Smooth muscle cell (in vitro differentiated cells): ENCODE data around the gene SDK1. TPM values are rescaled to one million over a fixed set of nuclear protein-coding genes. Genes with fewer than 3 reads are reported as not detected.
A peak's percentile ranks its signal among the peaks of the same experiment; 100 is the strongest.

Experiments
- DNase-seq: peaks from one replicate; lab custom pipeline; 2025; ENCODE audit not compliant: unreplicated experiment; lab: John Stamatoyannopoulos, UW
- H2AFZ ChIP-seq: fragments of 200-600 bp; sonication (generic); 2 replicates; pipeline ENCODE4 v1.6.0; 2016; ENCODE audit warnings: antibody characterized with exemption, low read depth, mild to moderate bottlenecking
- H3F3A ChIP-seq: fragments of 200-600 bp; sonication (generic); 2 replicates; pipeline ENCODE4 v1.6.0; 2017; ENCODE audit warnings: antibody characterized with exemption, low read depth
- H3K27ac ChIP-seq: fragments of 200-600 bp; sonication (generic); 2 replicates; pipeline ENCODE4 v1.5.1; 2016; ENCODE audit warnings: low read depth, mild to moderate bottlenecking
- H3K27me3 ChIP-seq: fragments of 200-600 bp; sonication (generic); 2 replicates; pipeline ENCODE4 v1.6.1; 2016; ENCODE audit warnings: low read depth, mild to moderate bottlenecking
- H3K36me3 ChIP-seq: fragments of 200-600 bp; sonication (generic); 2 replicates; pipeline ENCODE4 v1.5.1; 2016; ENCODE audit warnings: low read depth
- H3K4me1 ChIP-seq: fragments of 200-600 bp; sonication (generic); 2 replicates; pipeline ENCODE4 v1.5.1; 2016; ENCODE audit warnings: low read depth
- H3K4me2 ChIP-seq: fragments of 200-600 bp; sonication (generic); 2 replicates; pipeline ENCODE4 v1.6.0; 2016; ENCODE audit warnings: mild to moderate bottlenecking
- H3K4me3 ChIP-seq: fragments of 200-600 bp; sonication (generic); 2 replicates; pipeline ENCODE4 v1.5.1; 2016; ENCODE audit warnings: mild to moderate bottlenecking
- H3K79me2 ChIP-seq: fragments of 200-600 bp; sonication (generic); 2 replicates; pipeline ENCODE4 v1.6.0; 2016; ENCODE audit warnings: low read depth, mild to moderate bottlenecking
- H3K9ac ChIP-seq: fragments of 200-600 bp; sonication (generic); 2 replicates; pipeline ENCODE4 v1.6.0; 2016; ENCODE audit warnings: low read depth
- H3K9me3 ChIP-seq: fragments of 200-600 bp; sonication (generic); replicated peaks from 2 replicates; pipeline ENCODE4 v1.5.1; 2016; ENCODE audit warnings: low read depth
- H4K20me1 ChIP-seq: fragments of 200-600 bp; sonication (generic); 2 replicates; pipeline ENCODE4 v1.6.0; 2016; ENCODE audit warnings: low read depth
- WGBS: methylation state at CpG from one replicate; pipeline ENCODE4 v1.1.7; 2016; ENCODE audit warnings: low lambda C conversion rate; 5-methylcytosine and 5-hydroxymethylcytosine counted together
- polyA plus RNA-seq: library from polyadenylated mRNA; unstranded; fragments of >200 nt; fragmentation: Nextera tagmentation; extraction: Ambion mirVana; gene quantifications from 2 replicates; pipeline ENCODE4 v1.2.1, GENCODE V29; 2016
- total RNA-seq: library from RNA; depleted of rRNA; stranded (reverse); fragments of >200 nt; gene quantifications from 2 replicates; pipeline ENCODE4 v1.2.3, GENCODE V29; 2014
- TF ChIP-seq, protein P1 (sequence below): fragments of 200-600 bp; sonication (generic); IDR thresholded peaks from 2 replicates; pipeline ENCODE4 v1.5.1; 2017; ENCODE audit warnings: borderline replicate concordance, mild to moderate bottlenecking, antibody characterized with exemption; ENCODE audit not compliant: insufficient read depth, poor library complexity, severe bottlenecking

SDK1 gene
- total and polyA plus RNA-seq, 2 experiments from 2014 or later = 1.1 to 2.5 TPM

DNA sequence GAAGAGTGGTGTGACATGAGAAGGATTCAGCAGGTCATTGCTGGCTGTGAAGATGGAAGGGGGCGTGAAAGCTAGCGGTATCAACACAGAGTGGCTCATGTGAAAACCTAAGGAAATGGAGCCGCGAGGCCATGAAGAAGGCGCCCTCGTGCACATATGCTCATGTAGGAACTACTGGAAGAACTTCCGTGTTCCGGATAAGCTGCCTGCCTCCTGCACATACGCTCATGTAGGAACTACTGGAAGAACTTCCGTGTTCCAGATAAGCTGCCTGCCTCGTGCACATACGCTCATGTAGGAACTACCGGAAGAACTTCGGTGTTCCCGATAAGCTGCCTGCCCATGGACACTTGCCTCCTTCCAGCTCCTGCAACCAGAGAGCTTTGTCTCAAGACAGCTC is 179.1 kb downstream of the SDK1 start:
- TF ChIP-seq, protein P1, sequence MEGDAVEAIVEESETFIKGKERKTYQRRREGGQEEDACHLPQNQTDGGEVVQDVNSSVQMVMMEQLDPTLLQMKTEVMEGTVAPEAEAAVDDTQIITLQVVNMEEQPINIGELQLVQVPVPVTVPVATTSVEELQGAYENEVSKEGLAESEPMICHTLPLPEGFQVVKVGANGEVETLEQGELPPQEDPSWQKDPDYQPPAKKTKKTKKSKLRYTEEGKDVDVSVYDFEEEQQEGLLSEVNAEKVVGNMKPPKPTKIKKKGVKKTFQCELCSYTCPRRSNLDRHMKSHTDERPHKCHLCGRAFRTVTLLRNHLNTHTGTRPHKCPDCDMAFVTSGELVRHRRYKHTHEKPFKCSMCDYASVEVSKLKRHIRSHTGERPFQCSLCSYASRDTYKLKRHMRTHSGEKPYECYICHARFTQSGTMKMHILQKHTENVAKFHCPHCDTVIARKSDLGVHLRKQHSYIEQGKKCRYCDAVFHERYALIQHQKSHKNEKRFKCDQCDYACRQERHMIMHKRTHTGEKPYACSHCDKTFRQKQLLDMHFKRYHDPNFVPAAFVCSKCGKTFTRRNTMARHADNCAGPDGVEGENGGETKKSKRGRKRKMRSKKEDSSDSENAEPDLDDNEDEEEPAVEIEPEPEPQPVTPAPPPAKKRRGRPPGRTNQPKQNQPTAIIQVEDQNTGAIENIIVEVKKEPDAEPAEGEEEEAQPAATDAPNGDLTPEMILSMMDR = no peak
- Histone ChIP-seq H3F3A (no peaks in the 10 kb centered on the region), H3K27ac (no peak overlapping the region), H3K9ac (no peak overlapping the region), H3K4me3 (no peak overlapping the region), H3K9me3 (no peaks in the 10 kb centered on the region), H4K20me1 (no peaks in the 10 kb centered on the region), H3K36me3 (no peaks in the 10 kb centered on the region), H2AFZ (no peak overlapping the region), H3K79me2 (no peaks in the 10 kb centered on the region), H3K4me2 (no peak overlapping the region), H3K4me1 (no peaks in the 10 kb centered on the region), H3K27me3 (no peaks in the 10 kb centered on the region)
- WGBS = 99% methylated on average over 11 of the region's 15 CpGs
- no peak for DNase-seq

DNA sequence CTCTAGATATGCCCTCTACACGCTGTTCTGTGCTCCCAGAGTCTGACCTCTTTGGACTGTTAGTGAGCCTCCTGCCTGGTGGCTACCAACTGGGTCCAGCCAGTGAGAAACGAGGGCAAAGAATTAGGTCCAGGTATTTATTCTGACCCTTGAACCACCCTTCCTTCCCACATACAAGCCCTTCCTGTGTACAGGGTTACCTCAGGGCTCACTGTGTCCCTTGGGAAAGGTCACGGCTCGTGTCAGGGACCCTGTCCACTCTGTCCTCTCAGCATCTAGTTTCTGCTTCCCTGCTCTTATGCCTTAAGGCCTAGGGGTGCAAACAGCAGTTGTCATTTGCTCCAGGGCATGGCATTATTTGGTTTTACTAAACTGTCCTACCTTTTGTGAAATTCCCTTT is 180.4 kb downstream of the SDK1 start:
- Histone ChIP-seq H3K27ac (no peak overlapping the region), H3K27me3 (no peaks in the 10 kb centered on the region), H3K9me3 (no peaks in the 10 kb centered on the region), H2AFZ (no peak overlapping the region), H3K4me2 (no peak overlapping the region), H3K4me3 (no peak overlapping the region), H3F3A (no peaks in the 10 kb centered on the region), H4K20me1 (no peaks in the 10 kb centered on the region), H3K9ac (no peak overlapping the region), H3K79me2 (no peaks in the 10 kb centered on the region), H3K36me3 (no peaks in the 10 kb centered on the region), H3K4me1 (no peaks in the 10 kb centered on the region)
- DNase-seq = no peak
- TF ChIP-seq, protein P1 = no peak
- 93% methylated on average over 4 of the region's 4 CpGs for WGBS

DNA sequence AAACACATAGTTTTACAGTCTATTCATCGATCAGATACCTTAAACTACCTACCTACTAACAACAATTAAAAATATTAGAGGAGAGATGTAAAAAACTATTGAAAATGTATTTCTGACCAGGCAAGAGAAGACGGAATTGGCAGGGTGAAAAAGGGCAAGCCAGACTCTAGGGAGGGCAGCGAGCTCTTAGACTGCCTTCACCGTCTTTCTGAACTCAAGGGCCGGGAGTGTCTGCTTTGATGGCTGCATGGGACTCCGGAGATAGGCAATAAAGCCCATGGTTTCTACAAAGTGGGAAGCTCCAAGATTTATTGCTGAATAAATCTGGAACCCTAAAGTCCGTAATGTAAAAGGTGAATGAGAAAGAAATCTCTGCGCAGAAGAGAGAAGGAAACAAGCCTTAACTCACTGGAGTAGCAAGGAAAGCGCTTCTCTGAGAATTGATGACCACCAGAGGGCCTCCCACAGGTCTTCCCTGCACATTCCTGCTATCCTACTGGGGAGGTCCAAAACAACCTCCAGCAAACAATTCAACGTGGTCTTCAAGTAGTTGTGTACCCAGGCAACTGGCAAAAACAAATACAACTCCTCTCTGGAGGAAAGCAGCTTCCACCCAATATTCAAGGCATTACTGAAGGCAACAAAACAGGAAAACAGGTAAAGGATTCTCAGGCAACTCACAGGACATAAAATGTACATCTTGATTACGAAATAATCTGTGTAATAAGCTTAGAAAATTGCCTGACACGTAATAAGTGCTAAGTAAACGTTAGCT is 181.3 kb downstream of the SDK1 start:
- no peak overlapping the region for H3K9ac ChIP-seq
- no peak for DNase-seq
- no peaks in the 10 kb centered on the region for H3K4me1 ChIP-seq
- H2AFZ ChIP-seq = peak overlapping the region; percentile 22
- H3K4me2 ChIP-seq = no peak overlapping the region
- no peaks in the 10 kb centered on the region for H3K27me3 ChIP-seq
- H3K79me2 ChIP-seq = no peaks in the 10 kb centered on the region
- TF ChIP-seq, protein P1 = peak; percentile 59
- 63% methylated on average over 13 of the region's 13 CpGs for WGBS
- no peaks in the 10 kb centered on the region for H3K9me3 ChIP-seq
- H3K27ac ChIP-seq = no peak overlapping the region
- H3K4me3 ChIP-seq = no peak overlapping the region
- H4K20me1 ChIP-seq = no peaks in the 10 kb centered on the region
- no peaks in the 10 kb centered on the region for H3K36me3 ChIP-seq
- H3F3A ChIP-seq = no peaks in the 10 kb centered on the region

DNA sequence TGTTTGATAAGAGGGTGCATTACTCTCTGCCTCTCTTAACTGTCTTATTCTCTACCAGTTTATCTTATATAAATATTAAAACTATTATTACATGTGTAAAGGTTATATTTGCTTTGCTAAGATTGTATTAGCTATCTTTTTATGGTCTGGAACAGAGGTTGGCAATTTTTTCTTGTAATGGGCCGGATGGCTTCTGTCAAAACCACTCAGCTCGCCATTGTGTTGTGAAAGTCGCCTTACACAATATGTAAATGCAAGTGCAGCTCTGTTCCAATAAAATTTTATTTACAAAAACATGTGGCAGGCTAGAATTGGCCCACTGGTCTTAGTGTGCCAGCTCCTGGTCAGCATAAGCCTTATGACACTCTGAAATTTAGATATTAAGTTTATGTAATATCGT is 185.8 kb downstream of the SDK1 start:
- no peaks in the 10 kb centered on the region for H3K36me3 ChIP-seq
- no peak overlapping the region for H2AFZ ChIP-seq
- no peak overlapping the region for H3K9ac ChIP-seq
- 79% methylated on average over 4 of the region's 4 CpGs for WGBS
- no peaks in the 10 kb centered on the region for H3K9me3 ChIP-seq
- H3K4me3 ChIP-seq = no peak overlapping the region
- TF ChIP-seq, protein P1 = no peak
- H3K79me2 ChIP-seq = no peaks in the 10 kb centered on the region
- no peak overlapping the region for H3K27ac ChIP-seq
- no peak overlapping the region for H3K4me2 ChIP-seq
- no peaks in the 10 kb centered on the region for H3F3A ChIP-seq
- no peak for DNase-seq
- H3K27me3 ChIP-seq = no peaks in the 10 kb centered on the region
- H4K20me1 ChIP-seq = no peaks in the 10 kb centered on the region
- H3K4me1 ChIP-seq = no peaks in the 10 kb centered on the region
